ENCODE results near the gene RGS11. TPM values are rescaled to one million over a fixed set of nuclear protein-coding genes. Genes with fewer than 3 reads are reported as not detected.
A peak's percentile ranks its signal among the peaks of the same experiment; 100 is the strongest.

RGS11 gene
- total and polyA plus RNA-seq, 9 of the 15 experiments (the other 6 are each of a cell fraction or from before 2014, with no cell fraction given): not detected

- H3K79me2 ChIP-seq (ENCODE audit: control insufficient read depth, insufficient read depth, low read length): peaks cover 49% of the 10 kb centered on the region
- H3K4me2 ChIP-seq (ENCODE audit: insufficient read depth, low read length): peak overlapping the region; percentile 28
- peak overlapping the region; percentile 53; the same call in 2 of the 3 replicates for H3K27ac ChIP-seq (ENCODE audit: extremely low read depth, low read depth, low read length)
- H3K9me3 ChIP-seq (replicated peaks; ENCODE audit: control insufficient read depth, insufficient read depth, low read depth, low read length): no peaks in the 10 kb centered on the region; the same call in 1 of the 2 replicates
- intact Hi-C loops (cut with micrococcal nuclease) (loop anchor here (5.0 kb wide), 1 partner anchor 112 kb away; the partner anchor contains the start of gene AXIN1), in situ Hi-C loops (cut with MboI) (no loop called here)
- WGBS (ENCODE audit: insufficient coverage, low coverage, missing lambda C conversion rate): 12% methylated on average over 3 of the region's 3 CpGs
- no TSS peak for BruUV-seq (replicated peaks)
- DNase-seq (ENCODE audit: extremely low read depth in 1 of 4, low spot score in 3 of 4) (peak in 2 of 4 experiments; percentile 20 to 41), ATAC-seq (peak; percentile 19; the same call in 2 of the 3 replicates), FAIRE-seq (peak; percentile 79)
- H3K27me3 ChIP-seq (ENCODE audit: control insufficient read depth in 2 of 2, insufficient read depth in 2 of 2, low read length in 2 of 2): no peaks in the 10 kb centered on the region
- peak overlapping the region; percentile 24 to 43; a peak in 2 of 4 replicates for H3K9ac ChIP-seq (ENCODE audit: insufficient read depth in 1 of 2, low read depth in 2 of 2, low read length in 2 of 2)
- H3K4me3 ChIP-seq: no peak overlapping the region
- H2AFZ ChIP-seq (ENCODE audit: low read depth, low read length): 0 out of 2 replicates have a peak overlapping the region, but pooled peaks have one; percentile 1
- H3K9me1 ChIP-seq (ENCODE audit: control insufficient read depth, insufficient read depth, low read length): no peaks in the 10 kb centered on the region
- no peaks in the 10 kb centered on the region for H4K20me1 ChIP-seq (replicated peaks; ENCODE audit: control insufficient read depth, insufficient read depth, low read length)
- CTCF ChIA-PET (ENCODE audit: low intra/inter-chr PET ratio): no interaction called here
- POLR2A ChIA-PET: interaction anchor here (0.8 to 1.5 kb wide), 4 partner anchors 9 to 103 kb away, joined by 3 to 7 read pairs (median 5); partner anchors contain the start of gene LUC7L
- TF ChIP-seq FOXK2 (conservative IDR thresholded peaks at IDR 0.05 in 1 of 2, IDR thresholded peaks at IDR 0.05 in 1 of 2; ENCODE audit: low read depth in 2 of 2) (peak; percentile 33 to 48; a peak in 2 of 4 replicates), ZNF766 (CRISPR knock-in tag; conservative IDR thresholded peaks at IDR 0.05) (no peak), DPF2 (IDR thresholded peaks at IDR 0.05) (no peak), MNT (conservative IDR thresholded peaks at IDR 0.05) (0 out of 4 replicates have a peak, but pooled peaks of 1 of the 2 experiments have one; percentile 16), ZNF174 (CRISPR knock-in tag; IDR thresholded peaks at IDR 0.05) (no peak), HNRNPL (IDR thresholded peaks at IDR 0.05; ENCODE audit: low read depth, low read length) (no peak), MEIS2 (IDR thresholded peaks at IDR 0.05; ENCODE audit: partially characterized antibody) (peak; percentile 19)
- H3K4me1 ChIP-seq (replicated peaks in 1 of 2; ENCODE audit: control insufficient read depth in 2 of 2, insufficient read depth in 2 of 2, low read length in 2 of 2): peaks cover 21 to 37% of the 10 kb centered on the region in 2 experiments
- no peaks in the 10 kb centered on the region for H3K36me3 ChIP-seq (ENCODE audit: control insufficient read depth, insufficient read depth, low read length)
These were observed 35.8 kb downstream of the RGS11 start for GRCh38 chr16:239948-240277.
